Measurements from ENCODE around the gene STK32A. TPM values are rescaled to one million over a fixed set of nuclear protein-coding genes. Genes with fewer than 3 reads are reported as not detected.
"Not testable (repeated sequence)": the region's sequence is repeated elsewhere in the genome, so short reads cannot be mapped to it uniquely, and the experiment has no call there.

STK32A gene
- total RNA-seq (2014; rRNA removed), result 0.23 TPM in 1 of 2 replicates, not detected in the other
- 0.21 TPM for polyA plus RNA-seq (2012)

DNA sequence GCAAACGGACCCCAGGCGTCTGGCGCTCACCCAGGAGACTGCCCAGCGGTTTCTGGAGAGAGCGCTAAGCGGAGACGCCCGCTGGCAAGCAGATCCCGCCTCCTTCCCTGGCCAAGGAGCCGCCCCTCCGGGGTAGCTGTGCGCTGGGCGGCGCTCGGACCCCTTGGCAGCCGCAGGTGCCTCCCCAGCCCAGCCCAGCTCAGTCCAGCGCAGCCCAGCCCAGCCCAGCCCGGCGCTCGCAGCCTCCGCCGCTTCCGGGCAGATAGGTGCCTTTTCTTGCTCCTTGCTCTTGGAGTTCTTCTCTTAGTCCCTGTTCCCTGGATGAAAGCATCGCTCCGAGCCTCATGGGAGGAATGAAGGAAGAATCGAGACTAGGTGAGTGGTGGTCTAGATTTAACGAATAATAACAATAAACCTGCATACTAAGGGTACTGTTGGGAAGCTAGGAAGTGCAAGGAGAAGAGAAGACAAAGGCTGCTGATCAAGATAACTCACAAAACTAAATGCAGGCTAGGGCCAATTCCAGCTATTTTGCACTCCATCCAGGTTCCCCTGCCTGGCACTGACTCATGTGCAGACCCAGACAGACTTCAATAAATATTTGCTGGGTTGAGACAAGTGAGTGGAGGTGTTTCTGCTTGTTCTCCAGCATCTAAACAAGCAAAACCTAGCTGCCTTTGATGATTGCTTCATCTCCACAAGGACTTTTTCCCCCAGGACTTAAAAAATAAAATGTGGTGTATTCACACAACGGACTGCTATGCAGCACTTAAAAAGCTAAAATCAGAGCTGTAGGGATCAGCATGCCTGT is at the start of gene STK32A:
TSS of gene STK32A (plus strand) at position 202 of the 811 bp plus-strand sequence. CDS start 4,609 bp downstream, outside the sequence.
- DNase-seq (ENCODE audit: low read depth), result peak; percentile 9

DNA sequence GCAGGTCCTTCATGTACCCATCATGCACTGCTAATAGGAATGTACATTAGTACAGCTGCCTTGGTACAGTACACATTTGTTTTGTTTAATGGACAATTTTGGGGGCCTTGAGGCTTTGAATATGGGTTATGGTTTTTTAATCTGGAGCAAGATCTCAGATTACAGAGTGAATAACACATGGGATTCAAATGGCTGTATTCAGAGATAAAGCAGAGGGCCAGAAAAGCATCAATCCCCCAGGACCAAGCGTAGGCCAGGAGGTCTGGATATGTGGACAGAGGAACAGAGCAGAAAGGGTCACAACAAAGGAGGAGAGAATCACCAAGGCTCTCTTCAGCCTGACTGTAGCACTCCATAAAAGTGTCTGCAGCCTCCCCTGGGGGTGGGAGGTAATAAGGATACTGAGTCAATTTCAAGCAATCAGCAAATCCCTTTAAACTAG is 47.7 kb upstream of the STK32A start:
- DNase-seq (ENCODE audit: low read depth), result no peak

DNA sequence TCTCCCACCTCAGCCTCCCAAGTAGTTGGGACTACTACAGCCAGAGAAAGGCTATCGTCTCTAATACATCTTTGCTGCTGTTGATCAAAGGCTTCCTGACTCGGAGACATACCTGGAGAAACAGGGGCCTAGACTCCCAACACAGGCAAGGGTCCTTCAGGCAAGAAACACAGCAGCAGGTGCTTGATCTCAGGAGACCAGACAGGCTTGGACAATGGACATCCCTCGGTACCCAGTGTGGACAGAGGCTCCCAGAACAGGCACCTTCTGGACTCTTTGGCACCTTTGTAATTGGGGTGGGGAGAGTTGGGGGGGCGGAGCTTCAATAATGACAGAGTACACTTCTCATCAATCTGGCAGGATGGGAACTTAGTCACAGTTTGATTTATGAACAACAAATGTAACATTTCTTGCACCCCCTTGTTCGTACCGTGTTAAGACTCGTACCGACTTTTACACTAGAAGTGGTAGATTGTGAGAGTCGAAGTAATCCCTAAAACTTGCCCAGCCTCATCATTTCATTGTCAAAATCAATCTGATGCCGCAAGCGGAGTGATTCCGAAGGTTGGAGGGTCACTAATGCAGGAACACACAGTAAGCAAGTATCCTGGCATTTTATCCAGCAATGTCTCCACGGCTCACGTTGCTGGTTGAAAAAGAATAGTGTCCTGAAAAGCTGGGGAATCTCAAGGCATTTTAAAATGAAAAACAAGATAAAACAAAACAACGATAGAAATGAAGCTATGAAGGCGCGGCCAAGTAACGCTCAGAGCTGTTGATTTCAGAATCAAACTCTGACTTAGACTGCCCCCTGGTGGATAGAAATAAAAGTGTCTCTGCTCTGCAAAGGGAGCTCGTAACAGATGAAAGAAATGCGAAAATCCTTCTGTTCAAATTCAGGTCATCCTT is 46.4 kb upstream of the STK32A start:
- DNase-seq (ENCODE audit: low read depth), result peak; percentile 76

DNA sequence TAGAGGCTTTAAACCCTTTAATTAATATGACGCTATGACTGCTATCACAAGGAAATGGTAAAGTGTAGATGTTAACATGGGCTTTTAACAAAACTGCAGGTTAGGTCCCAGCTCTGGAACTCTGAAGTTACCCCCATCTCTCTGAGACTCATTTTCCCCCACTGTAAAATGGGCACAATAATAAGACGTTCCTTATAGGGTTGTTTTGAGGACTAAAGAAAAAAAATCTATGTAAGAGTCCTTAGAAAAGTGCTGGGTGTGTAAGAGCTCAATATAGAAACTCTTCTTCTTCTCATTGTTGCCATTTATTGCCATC is 45.8 kb upstream of the STK32A start:
- DNase-seq (ENCODE audit: low read depth), result no peak

DNA sequence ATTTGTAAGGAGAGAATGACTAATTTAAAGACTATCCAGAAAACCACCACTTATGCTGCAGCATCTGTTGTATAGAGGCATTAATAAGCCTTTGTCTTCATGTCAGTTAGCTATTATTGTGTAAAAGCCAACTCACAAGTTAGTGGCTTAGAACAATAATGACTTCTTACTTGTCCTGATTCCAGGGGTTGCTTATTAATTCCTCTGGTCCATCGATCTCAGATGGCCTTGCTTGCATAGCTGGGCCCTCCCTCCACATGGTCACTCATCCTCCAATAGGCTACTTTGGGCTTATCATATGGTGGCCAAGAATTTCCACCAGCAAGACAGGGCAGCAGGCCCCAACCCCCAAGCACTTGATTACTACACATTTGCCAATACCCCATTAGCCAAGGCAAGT is 44.5 kb upstream of the STK32A start:
- DNase-seq (ENCODE audit: low read depth), result peak; percentile 68

DNA sequence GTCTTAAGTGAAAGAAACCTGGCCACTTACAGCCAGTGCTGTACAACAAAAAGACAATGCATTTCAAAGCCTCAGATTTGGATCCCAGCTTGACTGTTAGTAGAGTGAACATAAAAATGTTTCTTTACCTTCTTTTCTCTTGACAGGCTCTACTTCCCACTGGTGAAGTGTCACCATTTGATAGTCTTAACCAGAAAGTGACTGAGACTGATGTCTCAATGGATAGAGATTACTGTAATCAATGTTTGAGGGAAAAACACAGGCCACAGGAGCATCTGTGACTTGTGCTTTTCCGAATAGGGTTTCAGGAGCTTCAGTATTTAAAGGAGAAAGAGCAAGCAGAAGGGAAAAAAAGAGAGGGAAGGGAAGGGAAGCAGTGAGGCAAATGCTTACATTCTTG is 41.7 kb upstream of the STK32A start:
- DNase-seq (ENCODE audit: low read depth), result no peak

DNA sequence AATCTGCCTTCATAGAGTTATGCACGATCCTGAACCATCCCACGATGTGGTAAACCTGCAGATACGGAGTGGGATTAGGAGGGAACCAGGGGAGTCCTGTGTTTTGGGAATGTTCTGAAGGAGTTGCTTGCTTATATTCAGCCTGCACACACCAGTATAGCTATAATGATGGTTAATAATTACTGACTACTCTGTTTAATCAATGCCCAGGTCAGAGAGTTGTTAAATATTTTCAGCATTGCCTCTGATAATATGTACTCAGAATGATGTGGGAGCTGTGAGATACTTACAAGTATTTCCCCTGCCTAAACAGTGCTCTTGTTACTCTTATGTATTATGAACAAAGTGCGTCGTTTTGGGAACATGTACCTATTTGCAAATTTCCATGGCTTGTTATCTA is 34.8 kb upstream of the STK32A start:
- no peak for DNase-seq (ENCODE audit: low read depth)

DNA sequence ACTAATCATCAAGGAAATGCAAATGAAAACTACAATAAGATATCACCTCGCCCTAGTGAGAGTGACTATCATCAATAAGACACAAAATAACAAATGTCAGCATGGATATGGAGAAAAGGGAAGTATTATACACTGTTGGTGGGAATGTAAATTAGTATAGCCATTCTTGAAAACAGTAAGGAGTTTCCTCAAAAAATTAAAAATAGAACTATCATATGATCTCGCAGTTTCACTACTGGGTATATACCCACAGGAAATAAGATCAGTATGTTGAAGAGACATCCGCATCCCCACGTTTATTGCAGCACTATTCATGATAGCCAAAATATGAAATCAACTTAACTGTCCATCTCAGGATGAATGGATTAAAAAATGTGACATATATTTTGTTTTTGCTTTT is 31.6 kb upstream of the STK32A start:
- no peak for DNase-seq (ENCODE audit: low read depth)

DNA sequence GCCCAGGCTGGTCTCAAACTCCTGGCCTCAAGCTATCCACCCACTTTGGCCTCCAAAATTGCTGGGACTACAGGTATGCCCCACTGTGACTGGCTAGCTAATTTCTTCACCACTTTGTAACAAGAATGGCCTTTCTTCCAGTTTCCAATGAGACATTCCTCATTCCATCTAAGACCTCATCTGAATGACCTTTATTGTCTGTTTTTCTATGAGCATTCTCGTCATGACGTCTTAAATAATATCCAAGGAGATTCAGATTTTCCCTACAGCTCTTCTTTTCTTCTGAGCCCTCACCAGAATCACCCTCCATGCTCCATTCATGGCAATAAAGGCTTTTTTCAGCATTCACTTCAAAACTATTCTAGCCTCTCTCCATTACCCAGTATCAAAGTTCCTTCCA is 30.2 kb upstream of the STK32A start:
- DNase-seq (ENCODE audit: low read depth), result no peak

DNA sequence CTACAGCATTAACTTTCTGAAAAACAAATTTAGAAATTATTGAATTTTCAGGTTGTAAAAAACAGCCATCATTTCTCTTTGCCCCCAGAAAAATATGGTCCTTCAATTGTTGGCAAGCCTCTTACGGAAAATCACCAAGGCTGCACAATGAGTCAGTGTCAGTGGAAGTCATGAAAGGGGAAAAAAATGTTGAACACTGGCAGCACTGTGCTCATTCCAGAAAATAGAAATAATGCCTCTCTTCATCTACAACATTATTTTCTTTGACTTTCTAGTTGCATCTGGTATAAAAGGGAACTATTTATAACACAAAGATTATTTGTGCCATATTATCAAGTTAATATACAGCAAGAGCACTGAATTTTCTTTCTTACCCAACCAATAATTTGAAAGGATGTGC is 26.7 kb upstream of the STK32A start:
- no peak for DNase-seq (ENCODE audit: low read depth)

DNA sequence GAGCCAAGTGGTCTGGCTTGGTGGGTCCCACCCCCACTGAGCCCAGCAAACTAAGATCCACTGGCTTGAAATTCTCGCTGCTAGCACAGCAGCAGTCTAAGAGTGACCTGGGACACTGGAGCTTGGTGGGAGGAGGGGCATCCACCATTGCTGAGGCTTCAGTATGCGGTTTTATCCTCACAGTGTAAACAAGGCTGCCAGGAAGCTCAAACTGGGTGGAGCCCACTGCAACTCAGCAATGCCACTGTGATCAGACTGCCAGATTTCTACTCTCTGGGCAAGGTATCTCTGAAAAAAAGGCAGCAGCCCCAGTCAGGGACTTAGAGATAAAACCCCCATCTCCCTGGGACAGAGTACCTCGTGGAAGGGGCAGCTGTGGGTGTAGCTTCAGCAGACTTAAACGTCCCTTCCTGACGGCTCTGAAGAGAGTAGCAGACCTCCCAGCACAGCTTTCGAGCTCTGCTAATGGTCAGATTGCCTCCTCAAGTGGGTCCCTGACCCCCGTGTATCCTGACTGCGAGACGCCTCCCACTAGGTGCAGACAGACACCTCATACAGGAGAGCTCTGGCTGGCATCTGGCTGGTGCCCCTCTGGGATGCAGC is 18.2 kb upstream of the STK32A start:
- DNase-seq (ENCODE audit: low read depth), result no peak

DNA sequence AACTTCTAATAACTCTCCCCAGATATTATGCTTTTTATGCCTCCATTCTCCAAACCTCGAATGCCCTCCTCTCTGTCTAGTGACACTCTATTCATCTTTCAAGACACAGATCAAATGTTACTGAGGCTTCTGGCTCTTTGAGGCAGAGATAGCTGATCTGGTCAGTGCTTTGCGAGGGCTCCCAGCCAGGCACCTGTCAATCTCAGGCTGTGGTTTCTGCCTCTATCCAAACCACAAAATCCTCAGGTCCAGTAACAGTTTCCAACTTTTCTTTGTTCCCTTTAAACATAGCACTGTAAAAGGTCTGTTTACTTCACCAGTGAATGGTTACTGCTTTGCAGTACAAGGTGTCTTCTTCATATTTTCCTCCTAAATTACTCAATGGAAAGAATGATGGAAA is 11.5 kb upstream of the STK32A start:
- peak; percentile 15 for DNase-seq (ENCODE audit: low read depth)

DNA sequence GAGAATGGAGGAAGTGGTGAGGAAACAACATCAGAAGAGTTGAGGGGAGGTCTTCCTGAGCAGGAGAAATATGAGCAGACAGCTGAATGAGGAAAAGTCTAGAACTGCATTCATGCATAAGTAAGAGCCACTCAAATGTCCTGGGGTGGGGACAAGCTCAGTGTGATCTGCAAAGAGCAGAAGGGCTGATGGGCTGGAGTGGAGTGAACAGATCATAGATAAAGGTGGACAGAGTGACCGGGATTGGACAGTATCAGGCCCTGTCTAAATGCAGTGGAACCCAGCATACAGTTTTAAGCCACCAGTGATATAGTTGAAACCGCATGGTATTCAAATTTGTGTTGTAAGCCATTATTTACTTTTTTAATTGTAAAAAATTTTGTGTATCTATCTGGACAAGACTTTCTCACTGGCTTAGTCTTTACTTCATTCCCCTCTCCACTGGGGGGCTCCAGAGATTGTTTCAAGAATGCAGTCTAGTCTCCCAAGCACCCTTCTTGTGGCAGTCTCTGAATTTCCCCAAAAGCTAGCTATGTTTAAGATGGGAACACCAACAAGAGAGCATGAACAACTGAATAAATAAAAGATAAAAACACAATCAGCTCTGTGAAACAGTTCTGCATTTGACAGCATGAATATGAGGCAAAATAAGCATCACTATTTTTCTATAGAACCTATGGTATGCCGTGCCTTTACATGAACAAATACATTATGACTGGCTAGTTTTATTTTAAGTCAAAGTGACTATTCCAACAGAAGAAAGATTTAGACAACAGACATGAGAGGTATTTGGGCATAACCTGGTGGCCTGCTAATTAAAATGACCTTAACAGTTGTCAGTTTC is 10.7 kb upstream of the STK32A start:
- peak; percentile 53 for DNase-seq (ENCODE audit: low read depth)

DNA sequence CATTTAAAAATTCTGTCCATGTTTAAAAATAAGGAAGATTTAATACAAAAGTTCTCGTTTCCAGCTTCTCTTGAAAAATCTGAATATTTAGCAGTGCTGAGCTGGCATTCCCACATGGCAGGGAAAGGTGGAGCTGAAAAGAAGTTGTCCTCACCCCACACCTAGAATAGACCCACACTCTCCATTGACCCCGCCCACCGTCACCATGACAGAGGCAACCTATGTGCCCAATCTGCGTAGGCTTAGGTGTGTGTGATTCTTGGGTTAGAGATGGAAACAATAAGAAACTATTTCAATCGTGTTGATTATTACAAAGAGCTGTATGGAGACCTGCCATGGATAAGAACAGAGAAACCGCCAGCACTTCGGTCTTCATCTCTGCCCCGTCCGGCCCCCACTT is 8.9 kb upstream of the STK32A start:
- DNase-seq (ENCODE audit: low read depth), result no peak

DNA sequence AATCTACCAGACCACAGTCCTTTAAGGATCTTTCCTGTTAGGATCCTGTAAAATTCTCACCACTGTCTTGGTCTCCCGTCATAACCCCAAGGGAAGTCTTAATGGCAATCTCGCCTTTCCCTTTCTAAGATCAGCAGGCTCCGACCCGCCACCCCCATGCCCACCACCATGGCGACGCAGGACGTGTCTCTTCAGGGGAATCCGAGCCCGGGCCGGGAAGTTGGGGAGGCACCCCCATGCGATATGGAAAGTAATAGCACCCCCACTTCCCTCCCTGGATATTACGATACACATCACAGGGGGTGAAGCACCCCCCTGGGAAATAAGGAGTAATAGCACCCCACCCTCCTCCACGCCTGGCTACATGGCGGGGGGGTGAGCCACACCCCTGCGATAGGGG is 8.3 kb upstream of the STK32A start:
- no peak for DNase-seq (ENCODE audit: low read depth)

DNA sequence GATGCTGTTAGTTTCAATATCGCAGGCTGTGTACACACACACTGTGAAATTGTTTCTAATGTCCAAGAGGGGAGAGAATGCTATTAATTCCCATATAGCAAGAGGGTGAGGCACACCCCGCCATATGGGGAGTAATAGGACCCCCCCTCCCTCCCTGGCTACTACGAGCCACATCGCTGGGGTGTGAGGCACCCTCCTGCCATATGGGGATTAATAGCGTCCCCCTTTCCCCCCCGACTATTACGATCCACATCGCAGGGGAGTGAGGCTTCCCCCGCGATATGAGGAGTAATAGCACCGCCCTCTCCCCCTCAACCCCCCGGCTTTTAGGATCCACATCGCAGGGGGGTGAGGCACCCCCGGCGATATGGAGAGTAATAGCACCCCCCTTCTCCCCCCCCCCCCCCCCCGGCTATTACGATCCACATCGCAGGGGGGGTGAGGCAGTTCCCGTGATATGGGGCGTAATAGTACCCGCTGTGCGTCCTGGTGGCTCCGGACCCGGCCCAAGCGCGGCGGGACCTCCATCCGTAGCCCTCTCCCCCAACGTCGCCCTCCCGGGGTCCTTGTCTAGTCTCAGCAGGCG is 494 bp upstream of the STK32A start:
- no peak for DNase-seq (ENCODE audit: low read depth)

DNA sequence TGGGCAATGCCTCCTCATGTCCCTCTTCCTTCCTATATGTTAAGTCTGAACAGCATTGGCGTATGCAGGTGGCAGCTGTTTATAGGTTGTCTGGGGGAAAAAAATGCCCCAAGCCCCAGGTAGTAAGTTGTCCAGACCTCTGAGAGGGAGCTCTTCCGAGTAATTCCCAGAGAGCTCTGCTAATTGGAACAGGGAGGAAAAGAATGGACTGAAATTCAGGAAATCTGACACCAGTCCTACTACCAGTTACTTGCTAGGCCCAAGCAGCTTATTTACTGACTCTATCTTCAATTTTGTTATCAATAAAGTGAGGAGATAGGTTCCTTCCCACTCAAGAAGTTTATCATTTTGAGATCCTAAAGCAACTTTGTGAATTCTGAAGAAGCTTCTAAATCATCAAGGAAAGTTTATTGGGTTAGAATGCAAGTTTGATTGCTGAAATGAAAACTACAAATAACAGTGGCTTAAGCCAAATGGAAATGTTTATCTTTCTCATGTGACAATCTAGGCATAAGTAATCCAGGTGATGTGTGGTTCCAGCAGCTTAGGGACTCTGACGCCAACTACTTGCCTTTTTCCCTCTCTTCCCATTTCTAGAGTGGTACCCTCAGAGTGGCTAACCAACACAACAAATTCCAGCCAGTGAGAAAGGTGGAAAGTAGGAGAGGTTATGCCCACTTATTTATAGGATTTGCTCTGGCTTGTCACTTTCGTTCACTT is 5.6 kb downstream of the STK32A start:
- DNase-seq (ENCODE audit: low read depth), result no peak

DNA sequence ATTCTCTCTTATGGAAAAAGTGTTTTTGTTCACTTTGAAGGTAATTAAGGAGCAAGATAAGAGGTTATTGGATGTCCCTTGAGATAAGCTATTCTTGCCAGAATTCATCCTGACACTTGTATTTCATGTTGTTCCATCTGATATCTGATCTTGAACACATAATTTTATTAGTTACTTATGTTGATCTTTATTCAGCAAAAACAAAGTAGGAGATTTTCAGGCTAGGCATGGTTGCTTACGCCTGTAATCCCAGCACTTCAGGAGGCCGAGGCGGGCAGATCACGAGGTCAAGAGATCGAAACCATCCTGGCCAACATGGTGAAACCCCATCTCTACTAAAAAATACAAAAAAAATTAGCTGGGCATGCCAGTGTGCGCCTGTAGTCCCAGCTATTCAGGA is 8.4 kb downstream of the STK32A start:
- not testable (repeated sequence) for DNase-seq (ENCODE audit: low read depth)

DNA sequence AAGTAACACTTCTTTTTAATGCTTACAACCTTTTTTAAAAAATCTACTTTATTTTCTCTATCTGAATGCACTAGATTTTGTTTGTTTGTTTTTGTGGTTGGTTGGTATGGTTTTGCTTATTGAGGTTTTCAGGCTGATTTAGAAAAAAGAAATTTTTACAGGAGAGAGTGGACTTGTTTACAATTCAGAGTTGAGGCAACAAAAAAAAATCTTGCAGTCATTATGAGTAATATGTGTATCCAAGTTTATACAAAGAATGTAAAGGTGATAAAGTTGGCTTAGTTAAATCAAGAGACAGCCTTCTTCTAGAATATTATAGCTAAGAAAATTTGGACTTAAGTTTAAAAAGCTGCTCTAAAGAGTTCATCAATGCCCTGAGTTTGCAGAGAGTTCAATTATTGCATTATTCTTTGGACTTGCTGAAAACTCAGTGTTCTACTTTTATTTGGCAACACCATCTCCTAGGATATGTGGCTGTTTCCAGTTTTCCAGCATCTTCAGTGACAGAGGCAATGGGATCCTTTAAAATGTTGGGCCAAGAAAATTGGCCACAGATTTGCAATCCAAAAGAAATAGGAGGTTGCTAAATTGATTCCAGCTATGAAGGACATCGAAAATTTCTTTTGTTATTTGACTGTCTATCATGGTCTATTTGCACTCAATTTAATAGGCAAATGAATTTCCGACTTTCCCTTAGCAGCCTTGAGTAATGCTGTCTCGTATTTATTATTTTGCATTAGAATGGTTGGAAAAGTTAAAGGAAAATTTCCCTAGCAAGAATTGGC is 10.7 kb downstream of the STK32A start:
- no peak for DNase-seq (ENCODE audit: low read depth)
